SH-SY5Y (cell line): ENCODE measurements around the gene HDAC10.

Experiments used
- GATA2 ChIP-seq: IDR thresholded peaks from 2 replicates; pipeline ENCODE4 v1.6.1; 2011; ENCODE audit warnings: mild to moderate bottlenecking, low read depth, low read length
- GATA3 ChIP-seq: IDR thresholded peaks from 2 replicates; pipeline ENCODE4 v1.6.1; 2011; ENCODE audit warnings: low read depth, mild to moderate bottlenecking, low read length, moderate library complexity

DNA sequence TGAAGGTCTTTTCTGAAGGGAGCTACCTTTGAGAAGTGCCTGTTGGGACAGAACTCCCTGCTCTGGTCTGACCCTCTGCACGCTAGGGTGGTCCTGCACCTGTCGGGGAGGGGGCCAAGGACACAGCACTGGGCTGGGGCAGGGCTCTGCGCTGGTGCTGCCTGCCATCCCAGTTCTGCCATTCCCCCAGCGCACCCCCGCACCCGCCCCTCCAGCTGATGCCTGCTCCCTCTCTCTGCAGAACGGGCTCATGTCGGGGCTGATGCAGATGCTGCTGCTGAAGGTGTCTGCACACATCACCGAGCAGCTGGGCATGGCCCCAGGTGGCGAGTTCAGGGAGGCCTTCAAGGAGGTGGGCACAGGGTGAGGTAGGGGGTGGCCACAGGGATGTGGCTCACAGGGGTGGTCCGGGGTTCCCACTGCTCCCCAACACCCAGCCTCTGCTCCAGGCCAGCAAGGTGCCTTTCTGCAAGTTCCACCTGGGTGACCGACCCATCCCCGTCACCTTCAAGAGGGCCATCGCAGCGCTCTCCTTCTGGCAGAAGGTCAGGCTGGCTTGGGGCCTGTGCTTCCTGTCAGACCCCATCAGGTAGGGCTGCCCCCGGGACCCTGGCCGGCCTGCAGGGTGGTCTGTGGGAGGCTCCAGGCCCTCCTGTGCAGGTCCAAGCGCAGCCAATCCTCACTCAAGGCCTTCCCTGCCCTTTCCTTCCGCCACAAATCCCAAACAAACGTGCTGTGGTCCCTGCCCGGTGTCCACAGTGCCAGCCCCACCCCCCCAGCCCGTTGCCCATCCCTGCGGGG, 53.9 kb downstream of the HDAC10 start:
- TF ChIP-seq GATA2 (no peak), GATA3 (no peak)
